ENCODE data around the gene ADIRF. TPM values are rescaled to one million over a fixed set of nuclear protein-coding genes. Genes with fewer than 3 reads are reported as not detected.

Gene ADIRF
- total RNA-seq, 1 experiment from 2014 or later: not detected

GRCh38 chr10:86940677-86941076 lies 27.6 kb upstream of the ADIRF start:
- Histone ChIP-seq H3K4me3 (ENCODE audit: low read depth, low read length, poor library complexity, severe bottlenecking) (no peak overlapping the region), H3K27ac (ENCODE audit: low read depth, low read length, poor library complexity, severe bottlenecking) (no peak overlapping the region), H3K27me3 (replicated peaks; ENCODE audit: insufficient read depth, low read depth, low read length, poor library complexity) (no peaks in the 10 kb centered on the region), H3K36me3 (ENCODE audit: insufficient read depth, low read length, poor library complexity, severe bottlenecking) (no peaks in the 10 kb centered on the region), H3K9me3 (ENCODE audit: low read depth, low read length, poor library complexity, severe bottlenecking) (no peaks in the 10 kb centered on the region), H3K4me1 (ENCODE audit: insufficient read depth, low read length, poor library complexity, severe bottlenecking) (no peaks in the 10 kb centered on the region)
- no TSS peak for BruUV-seq (replicated peaks)
- no peak for DNase-seq (ENCODE audit: low spot score)
- TF ChIP-seq EZH2 (IDR thresholded peaks at IDR 0.05; ENCODE audit: borderline replicate concordance, low read depth, low read length, poor library complexity, severe bottlenecking): no peak
- TF ChIP-seq CTCF (conservative IDR thresholded peaks at IDR 0.05; ENCODE audit: low read depth, low read length): no peak
- intact Hi-C loops (cut with micrococcal nuclease; ENCODE audit: unreplicated experiment): loop anchor here (1.0 kb wide), 1 partner anchor 252 kb away; no protein-coding TSS in a partner anchor
- ChIA-PET POLR2A (ENCODE audit: low non-redundant PET) (no interaction called here), CTCF (interaction anchor here (0.6 kb wide), 1 partner anchor 94 kb away, joined by 4 read pairs; no protein-coding TSS in a partner anchor)

- no peak for DNase-seq (ENCODE audit: low spot score)
- CTCF ChIA-PET: no interaction called here
- H3K36me3 ChIP-seq (ENCODE audit: insufficient read depth, low read length, poor library complexity, severe bottlenecking): no peaks in the 10 kb centered on the region
- H3K4me1 ChIP-seq (ENCODE audit: insufficient read depth, low read length, poor library complexity, severe bottlenecking): no peaks in the 10 kb centered on the region
- POLR2A ChIA-PET (ENCODE audit: low non-redundant PET): no interaction called here
- H3K4me3 ChIP-seq (ENCODE audit: low read depth, low read length, poor library complexity, severe bottlenecking): no peak overlapping the region
- no peaks in the 10 kb centered on the region for H3K9me3 ChIP-seq (ENCODE audit: low read depth, low read length, poor library complexity, severe bottlenecking)
- intact Hi-C loops (cut with micrococcal nuclease; ENCODE audit: unreplicated experiment): no loop called here
- TF ChIP-seq CTCF (conservative IDR thresholded peaks at IDR 0.05; ENCODE audit: low read depth, low read length) (no peak), EZH2 (IDR thresholded peaks at IDR 0.05; ENCODE audit: borderline replicate concordance, low read depth, low read length, poor library complexity, severe bottlenecking) (no peak)
- no peak overlapping the region for H3K27ac ChIP-seq (ENCODE audit: low read depth, low read length, poor library complexity, severe bottlenecking)
- no TSS peak for BruUV-seq (replicated peaks)
- no peaks in the 10 kb centered on the region for H3K27me3 ChIP-seq (replicated peaks; ENCODE audit: insufficient read depth, low read depth, low read length, poor library complexity)
Measured at GRCh38 chr10:86941426-86941825, 26.9 kb upstream of the ADIRF start.

GRCh38 chr10:86941991-86942421 lies 26.3 kb upstream of the ADIRF start:
- CTCF ChIA-PET: no interaction called here
- Histone ChIP-seq H3K36me3 (ENCODE audit: insufficient read depth, low read length, poor library complexity, severe bottlenecking) (no peaks in the 10 kb centered on the region), H3K27me3 (replicated peaks; ENCODE audit: insufficient read depth, low read depth, low read length, poor library complexity) (no peaks in the 10 kb centered on the region), H3K27ac (ENCODE audit: low read depth, low read length, poor library complexity, severe bottlenecking) (no peak overlapping the region), H3K4me1 (ENCODE audit: insufficient read depth, low read length, poor library complexity, severe bottlenecking) (no peaks in the 10 kb centered on the region), H3K9me3 (ENCODE audit: low read depth, low read length, poor library complexity, severe bottlenecking) (no peaks in the 10 kb centered on the region), H3K4me3 (ENCODE audit: low read depth, low read length, poor library complexity, severe bottlenecking) (no peak overlapping the region)
- BruUV-seq (replicated peaks): no TSS peak
- intact Hi-C loops (cut with micrococcal nuclease; ENCODE audit: unreplicated experiment): no loop called here
- DNase-seq (ENCODE audit: low spot score): no peak
- TF ChIP-seq EZH2 (IDR thresholded peaks at IDR 0.05; ENCODE audit: borderline replicate concordance, low read depth, low read length, poor library complexity, severe bottlenecking) (no peak), CTCF (conservative IDR thresholded peaks at IDR 0.05; ENCODE audit: low read depth, low read length) (no peak)
- POLR2A ChIA-PET (ENCODE audit: low non-redundant PET): no interaction called here

All from A673 (cell line).